SU-DHL-6 (cell line): ENCODE measurements around the gene STK32A.

ENCODE experiments used
- H2AFZ ChIP-seq: fragments of 200-600 bp; sonication (generic); 2 replicates; pipeline ENCODE4 v1.6.1; 2014; ENCODE audit warnings: low read depth, mild to moderate bottlenecking, moderate library complexity, mixed read lengths, antibody characterized with exemption, low read length; ENCODE audit not compliant: severe bottlenecking
- H3F3A ChIP-seq: fragments of 200-600 bp; shearing (Covaris generic); 2 replicates; pipeline ENCODE4 v1.6.0; 2016; ENCODE audit warnings: antibody characterized with exemption, mild to moderate bottlenecking; ENCODE audit not compliant: insufficient read depth
- H3K27ac ChIP-seq: fragments of 200-600 bp; sonication (generic); 2 replicates; pipeline ENCODE4 v1.5.1; 2016; ENCODE audit warnings: low read depth, mild to moderate bottlenecking, low read length, moderate library complexity, mixed read lengths
- H3K27me3 ChIP-seq: fragments of 200-600 bp; sonication (generic), shearing (Covaris generic); 2 replicates; pipeline ENCODE4 v1.6.0; 2014; ENCODE audit warnings: mild to moderate bottlenecking, low read length
- H3K36me3 ChIP-seq: fragments of 200-600 bp; sonication (generic); 2 replicates; pipeline ENCODE4 v1.6.1; 2014; ENCODE audit warnings: mild to moderate bottlenecking, low read length, mixed read lengths
- H3K4me2 ChIP-seq: fragments of 300-600, 200-600 bp; shearing (Covaris generic), sonication (generic); 2 replicates; pipeline ENCODE4 v1.6.0; 2014; ENCODE audit warnings: low read length, low read depth, mild to moderate bottlenecking; ENCODE audit not compliant: poor library complexity, severe bottlenecking
- H3K4me3 ChIP-seq: fragments of 200-600 bp; sonication (generic); 2 replicates; pipeline ENCODE4 v1.5.1; 2014; ENCODE audit warnings: antibody characterized with exemption, low read length, mild to moderate bottlenecking, mixed read lengths; ENCODE audit not compliant: insufficient read depth, poor library complexity, severe bottlenecking
- H3K79me2 ChIP-seq: fragments of 200-600 bp; sonication (generic); 2 replicates; pipeline ENCODE4 v1.6.1; 2014; ENCODE audit warnings: mild to moderate bottlenecking, low read length, moderate library complexity; ENCODE audit not compliant: insufficient read depth
- H3K9ac ChIP-seq: fragments of 200-600 bp; sonication (generic); 2 replicates; pipeline ENCODE4 v1.7.0; 2014; ENCODE audit warnings: mild to moderate bottlenecking, low read length
- H3K9me2 ChIP-seq: fragments of 200-600 bp; sonication (generic); replicated peaks from 2 replicates; pipeline ENCODE4 v1.6.1; 2014; ENCODE audit warnings: low read length; ENCODE audit not compliant: insufficient read depth
- H3K9me3 ChIP-seq: fragments of 200-600 bp; sonication (generic); 2 replicates; pipeline ENCODE4 v1.6.1; 2014; ENCODE audit warnings: low read length, mixed read lengths; ENCODE audit not compliant: insufficient read depth
- H4K20me1 ChIP-seq: fragments of 200-600 bp; sonication (generic); 2 replicates; pipeline ENCODE4 v1.6.1; 2014; ENCODE audit warnings: low read depth, mild to moderate bottlenecking, antibody characterized with exemption, low read length, moderate library complexity, mixed read lengths
- EZH2phosphoT487 ChIP-seq: fragments of 200-600 bp; sonication (generic), shearing (Covaris generic); conservative IDR thresholded peaks from 2 replicates; pipeline ENCODE4 v1.6.1; 2018; ENCODE audit warnings: mild to moderate bottlenecking, antibody characterized with exemption, low read length, moderate library complexity, mixed read lengths
- TF ChIP-seq, protein P1 (sequence below): fragments of 200-600 bp; sonication (generic); IDR thresholded peaks from one replicate; pipeline ENCODE4 v1.5.1; 2017; ENCODE audit warnings: antibody characterized with exemption, mild to moderate bottlenecking, low read length, moderate library complexity; ENCODE audit not compliant: insufficient read depth, poor library complexity, severe bottlenecking

STK32A gene

DNA sequence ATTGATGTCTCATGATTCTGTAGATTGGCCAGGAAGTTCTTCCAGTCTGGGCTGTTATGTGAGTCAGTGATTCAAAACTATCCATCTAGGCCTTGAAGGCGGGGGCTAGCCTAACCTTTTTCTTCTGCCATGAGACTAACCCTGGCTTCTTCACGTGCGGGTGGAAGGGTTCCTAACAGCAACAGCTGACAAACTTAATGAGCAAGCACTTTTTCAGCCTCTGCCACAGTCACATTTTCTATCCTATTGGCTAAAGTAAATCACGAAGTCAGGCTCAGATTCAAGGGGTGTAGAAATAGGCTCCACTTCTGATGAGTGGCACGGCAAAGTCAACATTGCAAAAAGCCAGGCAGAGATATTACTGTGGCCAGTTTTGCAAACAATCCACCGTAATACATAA is 68.4 kb downstream of the STK32A start:
- TF ChIP-seq, protein P1, sequence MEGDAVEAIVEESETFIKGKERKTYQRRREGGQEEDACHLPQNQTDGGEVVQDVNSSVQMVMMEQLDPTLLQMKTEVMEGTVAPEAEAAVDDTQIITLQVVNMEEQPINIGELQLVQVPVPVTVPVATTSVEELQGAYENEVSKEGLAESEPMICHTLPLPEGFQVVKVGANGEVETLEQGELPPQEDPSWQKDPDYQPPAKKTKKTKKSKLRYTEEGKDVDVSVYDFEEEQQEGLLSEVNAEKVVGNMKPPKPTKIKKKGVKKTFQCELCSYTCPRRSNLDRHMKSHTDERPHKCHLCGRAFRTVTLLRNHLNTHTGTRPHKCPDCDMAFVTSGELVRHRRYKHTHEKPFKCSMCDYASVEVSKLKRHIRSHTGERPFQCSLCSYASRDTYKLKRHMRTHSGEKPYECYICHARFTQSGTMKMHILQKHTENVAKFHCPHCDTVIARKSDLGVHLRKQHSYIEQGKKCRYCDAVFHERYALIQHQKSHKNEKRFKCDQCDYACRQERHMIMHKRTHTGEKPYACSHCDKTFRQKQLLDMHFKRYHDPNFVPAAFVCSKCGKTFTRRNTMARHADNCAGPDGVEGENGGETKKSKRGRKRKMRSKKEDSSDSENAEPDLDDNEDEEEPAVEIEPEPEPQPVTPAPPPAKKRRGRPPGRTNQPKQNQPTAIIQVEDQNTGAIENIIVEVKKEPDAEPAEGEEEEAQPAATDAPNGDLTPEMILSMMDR = no peak
- TF ChIP-seq EZH2phosphoT487 = no peak
- no peaks in the 10 kb centered on the region for H3K36me3 ChIP-seq
- no peaks in the 10 kb centered on the region for H3K79me2 ChIP-seq
- no peak overlapping the region for H3K27ac ChIP-seq
- no peaks in the 10 kb centered on the region for H3K9me2 ChIP-seq
- no peaks in the 10 kb centered on the region for H3K9me3 ChIP-seq
- H3K4me3 ChIP-seq = no peak overlapping the region
- H2AFZ ChIP-seq = no peak overlapping the region
- no peak overlapping the region for H3K4me2 ChIP-seq
- H3F3A ChIP-seq = no peaks in the 10 kb centered on the region
- no peak overlapping the region for H3K9ac ChIP-seq
- H3K27me3 ChIP-seq = no peaks in the 10 kb centered on the region
- no peaks in the 10 kb centered on the region for H4K20me1 ChIP-seq

DNA sequence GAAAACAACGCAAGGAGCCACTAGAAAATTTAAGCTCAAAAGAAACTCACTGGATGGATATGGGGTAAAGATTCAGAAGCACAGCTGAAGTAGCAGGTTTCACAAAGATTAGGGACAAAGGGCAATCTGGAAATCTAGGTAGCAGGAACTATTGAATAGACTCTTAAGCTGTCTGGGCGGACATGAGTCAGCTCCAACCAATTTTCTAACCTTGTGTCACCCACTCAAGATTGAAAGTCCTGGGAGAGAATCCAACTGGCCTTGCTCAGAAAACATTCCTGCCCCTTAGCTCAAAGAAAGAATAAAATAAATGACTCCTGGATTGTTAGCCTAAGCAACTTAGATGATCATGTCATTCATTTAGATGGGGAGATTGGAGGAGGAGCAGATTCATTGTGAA is 69.2 kb downstream of the STK32A start:
- no peaks in the 10 kb centered on the region for H3K79me2 ChIP-seq
- no peak overlapping the region for H3K4me2 ChIP-seq
- no peaks in the 10 kb centered on the region for H3F3A ChIP-seq
- H3K9me2 ChIP-seq = no peaks in the 10 kb centered on the region
- no peaks in the 10 kb centered on the region for H3K9me3 ChIP-seq
- H3K9ac ChIP-seq = no peak overlapping the region
- H4K20me1 ChIP-seq = no peaks in the 10 kb centered on the region
- TF ChIP-seq, protein P1 = no peak
- no peak for TF ChIP-seq EZH2phosphoT487
- H3K27me3 ChIP-seq = no peaks in the 10 kb centered on the region
- H2AFZ ChIP-seq = no peak overlapping the region
- no peaks in the 10 kb centered on the region for H3K36me3 ChIP-seq
- H3K27ac ChIP-seq = no peak overlapping the region
- H3K4me3 ChIP-seq = no peak overlapping the region

DNA sequence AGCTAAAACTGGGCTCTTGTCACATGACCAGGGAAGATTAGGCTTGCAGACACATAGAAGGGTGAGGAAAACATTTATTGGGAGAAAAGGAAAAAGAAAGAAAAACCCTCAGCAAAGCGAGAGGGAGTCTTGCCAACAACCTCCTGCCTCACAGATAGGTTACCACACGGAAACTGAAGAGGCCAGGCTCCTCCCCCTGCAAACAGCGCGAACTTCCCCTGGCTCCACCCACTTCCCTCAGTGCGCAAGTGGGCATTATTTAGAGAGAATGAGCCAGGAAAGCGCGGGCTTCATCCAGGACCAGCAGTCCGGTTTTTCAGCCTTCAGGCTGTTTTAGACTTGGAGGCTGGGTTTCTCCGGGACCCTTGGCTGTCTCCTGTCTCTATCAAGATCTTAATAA is 70.3 kb downstream of the STK32A start:
- H3K4me2 ChIP-seq = no peak overlapping the region
- TF ChIP-seq EZH2phosphoT487 = no peak
- TF ChIP-seq, protein P1 = no peak
- no peaks in the 10 kb centered on the region for H3K79me2 ChIP-seq
- H3F3A ChIP-seq = no peaks in the 10 kb centered on the region
- H3K27me3 ChIP-seq = no peaks in the 10 kb centered on the region
- H3K9ac ChIP-seq = no peak overlapping the region
- no peaks in the 10 kb centered on the region for H3K9me3 ChIP-seq
- no peaks in the 10 kb centered on the region for H4K20me1 ChIP-seq
- H3K4me3 ChIP-seq = no peak overlapping the region
- H3K27ac ChIP-seq = no peak overlapping the region
- H3K9me2 ChIP-seq = no peaks in the 10 kb centered on the region
- H3K36me3 ChIP-seq = no peaks in the 10 kb centered on the region
- H2AFZ ChIP-seq = no peak overlapping the region
